GM19324 (cell line): Measurements from ENCODE around the gene PEX3.
"Not testable (repeated sequence)": the region's sequence is repeated elsewhere in the genome, so short reads cannot be mapped to it uniquely, and the experiment has no call there.

ENCODE experiments used
- ATAC-seq: cut with Tn5 transposase; IDR thresholded peaks from one replicate; pipeline ENCODE4 v1.9.1; 2021; ENCODE audit warnings: mild to moderate bottlenecking, moderate library complexity; ENCODE audit not compliant: unreplicated experiment, low FRiP score

PEX3 gene

DNA sequence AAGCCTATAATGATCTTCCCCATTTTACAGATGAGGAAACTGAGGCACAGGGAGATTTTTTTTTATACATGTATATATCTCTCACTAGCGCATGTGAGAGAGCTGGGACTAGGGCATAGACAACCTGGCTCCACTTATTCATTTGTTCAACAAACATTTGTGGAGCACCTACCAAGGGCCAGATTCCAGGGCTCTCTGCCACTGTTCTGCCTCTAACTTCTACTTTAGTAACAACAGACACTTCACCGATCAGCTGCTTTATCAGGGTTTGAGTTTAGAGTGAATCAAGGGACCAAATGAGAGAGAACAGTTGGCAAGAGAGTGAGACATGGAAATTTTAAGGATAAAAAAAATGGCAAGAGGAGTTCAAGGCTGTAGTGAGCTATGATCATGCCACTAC is 7.5 kb upstream of the PEX3 start:
- no peak for ATAC-seq

DNA sequence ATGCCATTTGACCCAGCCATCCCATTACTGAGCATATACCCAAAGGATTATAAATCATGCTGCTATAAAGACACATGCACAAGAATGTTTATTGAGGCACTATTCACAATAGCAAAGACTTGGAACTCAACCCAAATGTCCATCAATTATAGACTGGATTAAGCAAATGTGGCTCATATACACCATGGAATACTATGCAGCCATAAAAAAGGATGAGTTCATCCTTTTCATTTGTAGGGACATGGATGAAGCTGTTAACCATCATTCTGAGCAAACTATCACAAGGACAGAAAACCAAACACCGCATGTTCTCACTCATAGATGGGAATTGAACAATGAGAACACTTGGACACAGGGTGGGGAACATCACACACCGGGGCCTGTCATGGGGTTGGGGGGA is 2.7 kb upstream of the PEX3 start:
- not testable (repeated sequence) for ATAC-seq

- no peak for ATAC-seq
These were observed 1.4 kb upstream of the PEX3 start for GRCh38 chr6:143449082-143449713.

- peak; percentile 25 for ATAC-seq
These were observed 722 bp upstream of the PEX3 start for GRCh38 chr6:143449714-143450452.

DNA sequence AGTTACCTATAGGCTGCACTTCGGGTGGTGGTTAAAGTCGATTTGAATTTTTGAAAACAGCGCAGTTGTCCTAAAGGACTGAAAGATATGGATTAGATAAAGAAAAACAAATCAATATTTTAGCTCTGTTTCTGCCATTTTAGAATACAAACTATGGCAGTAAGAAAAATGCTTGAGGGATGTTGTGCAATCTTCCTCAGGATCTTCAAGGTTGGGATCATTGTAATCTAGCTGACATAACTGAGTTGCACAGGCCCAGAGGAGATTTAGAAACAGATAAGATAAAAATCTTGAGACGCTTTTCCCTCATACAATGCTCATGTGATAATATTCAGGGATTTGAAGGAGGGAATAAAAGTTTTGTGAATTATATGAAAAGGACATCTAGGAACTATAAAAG is 926 bp downstream of the PEX3 start:
- ATAC-seq: no peak

- ATAC-seq: no peak
These were observed 7.2 kb downstream of the PEX3 start for GRCh38 chr6:143457563-143458359.

- no peak for ATAC-seq
These were observed 14.9 kb downstream of the PEX3 start for GRCh38 chr6:143465546-143465945.

DNA sequence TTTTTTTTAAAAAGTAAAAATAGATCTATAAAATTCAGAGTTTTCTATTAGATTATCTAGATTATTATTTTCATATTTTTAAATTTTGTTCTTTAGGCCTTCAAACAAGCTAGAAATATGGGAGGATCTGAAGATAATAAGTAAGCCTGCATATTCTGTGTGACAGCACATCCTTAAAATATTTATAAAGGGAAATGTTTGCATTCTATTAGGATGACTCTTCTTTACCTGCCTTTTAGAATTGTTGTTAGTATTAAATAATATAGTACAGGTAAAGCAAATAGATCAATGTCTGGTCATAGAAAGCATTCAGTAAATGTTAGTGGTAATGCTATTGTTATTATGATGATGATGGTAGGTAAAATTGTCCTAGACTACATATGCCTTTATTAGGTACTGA is 17.4 kb downstream of the PEX3 start:
- ATAC-seq: no peak

GRCh38 chr6:143468823-143469222 is 18.2 kb downstream of the PEX3 start:
- ATAC-seq: not testable (repeated sequence)

DNA sequence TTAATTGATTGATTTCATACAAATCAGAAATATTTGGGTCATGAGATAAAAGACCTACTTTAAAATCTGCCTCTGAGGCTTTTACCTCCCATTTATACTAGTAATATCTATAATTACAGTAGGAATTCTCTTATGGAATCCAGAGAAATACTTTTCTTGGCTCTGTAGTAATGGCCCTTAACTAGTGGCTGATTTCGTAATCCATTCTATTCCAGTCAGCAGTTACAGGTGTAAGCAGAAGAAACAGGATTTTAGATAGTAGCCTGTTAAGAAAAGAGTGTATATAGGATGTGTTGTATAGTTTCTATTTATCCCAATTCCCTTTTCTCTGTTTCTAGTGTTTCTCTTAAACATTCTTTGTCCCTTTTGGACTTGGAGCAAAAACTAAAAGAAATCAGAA is 21.2 kb downstream of the PEX3 start:
- no peak for ATAC-seq

DNA sequence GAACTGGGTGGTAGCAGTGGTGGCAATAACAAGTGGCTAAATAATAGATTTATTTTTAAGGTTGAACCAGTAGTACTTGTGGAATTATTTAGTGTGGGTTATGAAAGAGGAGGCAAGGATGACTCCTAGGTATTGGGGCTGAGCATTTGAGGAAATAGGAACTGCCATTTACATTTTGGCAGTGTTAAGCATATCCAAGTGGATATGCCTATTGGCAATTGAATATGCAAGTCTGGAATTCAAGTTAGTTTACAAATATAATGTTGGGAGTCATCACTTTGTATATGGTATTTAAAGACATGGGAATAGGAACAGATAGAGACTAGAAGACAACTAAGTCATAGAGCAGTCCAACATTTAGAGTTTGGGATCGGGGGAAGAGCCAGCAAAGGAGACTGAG is 25.9 kb downstream of the PEX3 start:
- ATAC-seq: no peak

- ATAC-seq: no peak
These were observed 28.0 kb downstream of the PEX3 start for GRCh38 chr6:143478479-143479062.

- ATAC-seq: no peak
These were observed 32.0 kb downstream of the PEX3 start for GRCh38 chr6:143482593-143482992.

DNA sequence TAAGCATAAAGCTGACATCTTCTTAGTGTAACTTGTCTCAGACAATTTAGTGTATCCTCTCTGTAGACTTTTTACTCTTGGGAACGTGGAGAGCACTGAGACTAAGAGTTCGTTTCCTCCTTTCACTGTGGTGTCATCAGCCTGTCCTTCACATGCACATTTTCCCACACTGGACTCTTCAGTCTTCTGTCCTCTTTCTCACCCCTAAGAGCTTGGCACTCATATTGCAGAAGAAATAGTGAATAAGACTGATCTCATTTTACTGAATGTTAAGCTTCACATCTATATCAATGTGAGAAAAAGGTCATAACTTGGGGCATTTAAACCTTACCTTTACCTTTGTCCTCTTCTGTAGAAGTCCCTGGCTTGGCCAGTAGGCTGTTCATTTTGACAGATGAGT is 35.4 kb downstream of the PEX3 start:
- no peak for ATAC-seq

DNA sequence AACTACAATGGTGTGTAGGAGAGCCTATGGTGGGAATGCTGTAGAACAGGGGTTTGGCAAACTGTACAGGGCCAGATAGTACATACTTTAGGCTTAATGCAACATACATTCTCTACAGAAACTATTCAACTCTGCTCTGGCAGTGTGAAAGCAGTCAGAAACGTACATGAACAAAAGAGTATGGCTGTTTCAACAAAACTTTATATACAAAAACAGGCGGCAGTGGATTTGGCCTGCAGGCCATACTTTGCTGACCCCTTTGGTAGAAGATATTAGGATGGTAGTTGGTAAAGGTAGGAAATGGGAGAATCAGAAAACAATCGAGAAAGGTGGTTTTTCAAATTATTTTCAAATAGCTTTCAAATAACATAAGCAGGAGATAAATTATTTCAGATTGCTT is 36.1 kb downstream of the PEX3 start:
- no peak for ATAC-seq

DNA sequence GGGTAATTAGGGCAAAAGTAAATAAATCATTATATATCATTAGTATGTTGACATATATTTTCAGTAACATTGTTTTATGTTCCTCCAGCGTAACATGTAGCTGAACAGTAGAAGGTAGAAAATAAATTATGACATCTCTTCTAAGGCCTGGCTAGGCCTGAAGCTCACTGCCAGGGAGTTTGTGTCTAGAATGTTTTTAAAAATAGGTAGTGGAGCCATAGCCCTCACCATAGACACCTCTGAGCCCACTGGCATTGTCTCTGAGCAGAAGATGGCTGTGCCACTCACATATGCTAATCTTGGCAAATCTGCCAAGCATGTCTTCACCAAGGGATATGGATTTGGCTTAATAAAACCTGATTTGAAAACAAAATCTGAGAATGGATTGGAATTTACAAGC is 39.6 kb downstream of the PEX3 start:
- no peak for ATAC-seq

DNA sequence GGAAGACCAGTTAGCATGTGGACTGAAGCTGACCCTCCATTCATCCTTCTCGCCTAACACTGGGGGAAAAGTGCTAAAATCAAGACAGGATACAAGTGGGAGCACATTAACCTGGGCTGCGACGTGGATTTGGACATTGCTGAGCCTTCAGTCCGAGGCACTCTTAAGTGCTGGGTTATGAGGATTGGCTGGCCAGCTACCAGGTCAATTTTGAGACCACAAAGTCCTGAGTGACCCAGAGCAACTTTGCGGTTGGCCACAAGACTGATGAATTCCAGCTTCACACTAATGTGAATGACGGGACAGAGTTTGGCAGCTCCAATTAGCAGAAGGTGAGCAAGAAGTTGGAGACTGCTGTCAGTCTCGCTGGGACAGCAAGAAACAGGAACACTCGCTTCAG is 40.2 kb downstream of the PEX3 start:
- ATAC-seq: no peak

DNA sequence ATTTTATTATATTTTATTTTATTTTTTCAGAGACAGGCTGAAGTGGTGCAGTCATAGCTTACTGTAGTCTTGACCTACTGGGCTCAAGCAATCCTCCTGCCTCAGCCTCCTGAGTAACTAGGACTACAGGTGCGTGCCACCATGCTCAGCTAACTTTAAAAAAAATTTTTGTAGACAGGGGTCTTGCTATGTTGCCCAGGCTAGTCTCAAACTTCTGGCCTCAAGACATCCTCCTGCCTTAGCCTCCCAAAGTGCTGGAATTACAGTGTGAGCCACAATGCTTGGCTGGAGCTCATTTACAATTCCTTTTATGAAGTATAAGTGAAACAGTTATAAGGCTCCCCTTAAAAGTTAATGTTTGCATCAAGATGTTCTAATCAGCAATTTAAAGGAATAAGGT is 46.4 kb downstream of the PEX3 start:
- ATAC-seq: no peak

- ATAC-seq: no peak
These were observed 47.8 kb downstream of the PEX3 start for GRCh38 chr6:143498428-143498827.

DNA sequence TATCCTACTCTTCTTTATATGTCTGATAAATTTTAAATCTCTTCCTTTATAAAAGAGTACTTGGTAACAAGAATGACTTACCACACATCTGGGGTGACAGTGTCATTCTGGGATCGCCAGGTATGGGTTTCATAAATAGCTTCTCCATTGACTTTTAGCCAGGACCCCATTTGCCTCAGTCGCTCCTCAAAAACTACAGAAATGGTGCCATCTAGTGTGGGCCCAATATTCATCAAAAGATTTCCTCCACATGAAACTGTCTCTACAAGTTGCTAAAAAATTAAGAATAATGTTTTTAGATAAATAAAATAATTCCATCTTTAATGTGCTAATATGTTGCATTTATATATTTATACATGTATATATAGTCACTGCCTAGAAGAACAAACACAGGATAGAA is 51.2 kb downstream of the PEX3 start:
- ATAC-seq: no peak

- no peak for ATAC-seq
These were observed 53.8 kb downstream of the PEX3 start for GRCh38 chr6:143504369-143504768.
